Neural progenitor cell (in vitro differentiated cells): ENCODE measurements around the gene GOLGA1.
A peak's percentile ranks its signal among the peaks of the same experiment; 100 is the strongest.

Source experiments
- EZH2 ChIP-seq: fragments of 200-600 bp; sonication (generic); IDR thresholded peaks from 2 replicates; pipeline ENCODE4 v1.6.1; 2017; ENCODE audit warnings: antibody characterized with exemption, mild to moderate bottlenecking, moderate library complexity
- TF ChIP-seq, protein P1 (sequence below): fragments of 200-600 bp; sonication (generic); IDR thresholded peaks from 2 replicates; pipeline ENCODE4 v1.5.1; 2017; ENCODE audit warnings: antibody characterized with exemption, mild to moderate bottlenecking

- TF ChIP-seq EZH2: no peak
- TF ChIP-seq, protein P1, sequence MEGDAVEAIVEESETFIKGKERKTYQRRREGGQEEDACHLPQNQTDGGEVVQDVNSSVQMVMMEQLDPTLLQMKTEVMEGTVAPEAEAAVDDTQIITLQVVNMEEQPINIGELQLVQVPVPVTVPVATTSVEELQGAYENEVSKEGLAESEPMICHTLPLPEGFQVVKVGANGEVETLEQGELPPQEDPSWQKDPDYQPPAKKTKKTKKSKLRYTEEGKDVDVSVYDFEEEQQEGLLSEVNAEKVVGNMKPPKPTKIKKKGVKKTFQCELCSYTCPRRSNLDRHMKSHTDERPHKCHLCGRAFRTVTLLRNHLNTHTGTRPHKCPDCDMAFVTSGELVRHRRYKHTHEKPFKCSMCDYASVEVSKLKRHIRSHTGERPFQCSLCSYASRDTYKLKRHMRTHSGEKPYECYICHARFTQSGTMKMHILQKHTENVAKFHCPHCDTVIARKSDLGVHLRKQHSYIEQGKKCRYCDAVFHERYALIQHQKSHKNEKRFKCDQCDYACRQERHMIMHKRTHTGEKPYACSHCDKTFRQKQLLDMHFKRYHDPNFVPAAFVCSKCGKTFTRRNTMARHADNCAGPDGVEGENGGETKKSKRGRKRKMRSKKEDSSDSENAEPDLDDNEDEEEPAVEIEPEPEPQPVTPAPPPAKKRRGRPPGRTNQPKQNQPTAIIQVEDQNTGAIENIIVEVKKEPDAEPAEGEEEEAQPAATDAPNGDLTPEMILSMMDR: peak; percentile 51
Observed at GRCh38 chr9:124855944-124856765, 84.7 kb downstream of the GOLGA1 start.
